Measurements from ENCODE around the gene ITGA8. TPM values are rescaled to one million over a fixed set of nuclear protein-coding genes. Genes with fewer than 3 reads are reported as not detected.

ITGA8 gene
- total RNA-seq, 4 donors from 2014 or later = 9.4 to 64.8 (median 28.1) TPM

GRCh38 chr10:15515202-15515601 lies 204.5 kb downstream of the ITGA8 start:
- peak; percentile 32 to 39 for DNase-seq
- TF ChIP-seq CTCF (IDR thresholded peaks at IDR 0.05) = no peak
- TF ChIP-seq POLR2A (IDR thresholded peaks at IDR 0.05) = no peak
- intact Hi-C loops (cut with DNase I; ENCODE audit: low total_unique reads) = no loop called here
- Histone ChIP-seq H3K27me3 (no peaks in the 10 kb centered on the region), H3K36me3 (no peaks in the 10 kb centered on the region), H3K27ac (no peak overlapping the region), H3K9me3 (no peaks in the 10 kb centered on the region), H3K4me3 (no peak overlapping the region), H3K4me1 (no peaks in the 10 kb centered on the region)

GRCh38 chr10:15510963-15511362 lies 208.8 kb downstream of the ITGA8 start:
- Histone ChIP-seq H3K27ac (no peak overlapping the region), H3K9me3 (no peaks in the 10 kb centered on the region), H3K4me3 (no peak overlapping the region), H3K36me3 (no peaks in the 10 kb centered on the region), H3K27me3 (no peaks in the 10 kb centered on the region), H3K4me1 (no peaks in the 10 kb centered on the region)
- intact Hi-C loops (cut with DNase I; ENCODE audit: low total_unique reads) = no loop called here
- DNase-seq = no peak
- no peak for TF ChIP-seq POLR2A (IDR thresholded peaks at IDR 0.05)
- TF ChIP-seq CTCF (IDR thresholded peaks at IDR 0.05) = no peak

GRCh38 chr10:15505329-15505728 lies 214.4 kb downstream of the ITGA8 start:
- Histone ChIP-seq H3K27me3 (no peaks in the 10 kb centered on the region), H3K4me3 (no peak overlapping the region), H3K36me3 (no peaks in the 10 kb centered on the region), H3K9me3 (no peaks in the 10 kb centered on the region), H3K27ac (peak overlapping the region in 1 of 2 donors; percentile 65), H3K4me1 (no peaks in the 10 kb centered on the region)
- TF ChIP-seq CTCF (IDR thresholded peaks at IDR 0.05) = no peak
- TF ChIP-seq POLR2A (IDR thresholded peaks at IDR 0.05) = no peak
- intact Hi-C loops (cut with DNase I; ENCODE audit: low total_unique reads) = no loop called here
- no peak for DNase-seq

- Histone ChIP-seq H3K27me3 (no peaks in the 10 kb centered on the region), H3K27ac (peak overlapping the region; percentile 62 to 65), H3K4me3 (peak overlapping the region in 1 of 2 donors; percentile 6), H3K9me3 (no peaks in the 10 kb centered on the region), H3K36me3 (no peaks in the 10 kb centered on the region), H3K4me1 (no peaks in the 10 kb centered on the region)
- no peak for TF ChIP-seq CTCF (IDR thresholded peaks at IDR 0.05)
- TF ChIP-seq POLR2A (IDR thresholded peaks at IDR 0.05) = no peak
- DNase-seq = no peak
- intact Hi-C loops (cut with DNase I; ENCODE audit: low total_unique reads) = no loop called here
Observed at GRCh38 chr10:15504101-15504840, 215.5 kb downstream of the ITGA8 start.

GRCh38 chr10:15494850-15495506 lies 224.7 kb downstream of the ITGA8 start:
- Histone ChIP-seq H3K4me3 (no peak overlapping the region), H3K36me3 (no peaks in the 10 kb centered on the region), H3K4me1 (no peaks in the 10 kb centered on the region), H3K27me3 (no peaks in the 10 kb centered on the region), H3K27ac (no peak overlapping the region), H3K9me3 (no peaks in the 10 kb centered on the region)
- no peak for DNase-seq
- intact Hi-C loops (cut with DNase I; ENCODE audit: low total_unique reads) = no loop called here
- TF ChIP-seq POLR2A (IDR thresholded peaks at IDR 0.05) (no peak), CTCF (IDR thresholded peaks at IDR 0.05) (no peak)
